Fibroblast of peridontal ligament (primary cell): ENCODE results near the gene FLT3LG.
A peak's percentile ranks its signal among the peaks of the same experiment; 100 is the strongest.

ENCODE experiments used
- DNase-seq: peaks from one replicate; pipeline ENCODE4 v3.0.0-alpha.2; 2010; ENCODE audit errors: extremely low read depth

The FLT3LG gene

GRCh38 chr19:49473868-49474541 lies at the start of gene FLT3LG:
Gene FLT3LG (plus strand): TSS chr19:49474215. CDS start chr19:49474640, 425 bp downstream.
- peak; percentile 76 for DNase-seq

GRCh38 chr19:49425178-49425577 lies 48.8 kb upstream of the FLT3LG start, which contains the start of gene GFY:
Gene GFY (plus strand): TSS chr19:49425388. CDS start chr19:49426431, 1,043 bp downstream.
- no peak for DNase-seq

DNA sequence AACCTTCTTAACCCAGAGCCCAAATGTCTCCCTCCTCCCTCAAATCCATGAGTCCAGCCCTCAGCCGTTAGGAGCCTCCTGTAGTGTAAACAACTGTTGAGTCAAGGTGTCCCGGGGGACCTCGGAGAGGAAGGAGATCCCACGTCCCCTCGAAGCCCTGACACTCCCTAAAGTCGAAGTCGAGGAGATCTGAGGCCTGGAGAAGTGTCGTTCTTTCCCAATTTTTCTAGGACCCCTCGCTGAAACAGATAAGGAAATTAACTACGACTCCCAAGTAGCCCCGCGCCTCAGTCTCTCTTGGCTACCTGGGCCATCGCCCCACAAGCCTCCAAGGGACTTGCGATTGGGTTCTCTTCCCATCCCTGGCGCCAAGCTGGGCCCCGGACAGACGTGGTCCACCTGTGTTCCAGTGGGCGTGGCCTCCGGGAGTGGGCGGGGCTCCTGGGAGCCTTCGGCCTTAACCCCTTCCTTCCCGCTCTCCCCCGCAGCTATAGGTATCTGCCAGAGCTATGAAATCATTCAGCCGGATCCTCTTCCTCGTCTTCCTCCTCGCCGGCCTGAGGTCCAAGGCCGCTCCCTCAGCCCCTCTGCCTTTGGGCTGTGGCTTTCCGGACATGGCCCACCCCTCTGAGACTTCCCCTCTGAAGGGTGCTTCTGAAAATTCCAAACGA lies 48.0 kb upstream of the FLT3LG start:
- no peak for DNase-seq

GRCh38 chr19:49427339-49427738 lies 46.7 kb upstream of the FLT3LG start:
- no peak for DNase-seq

DNA sequence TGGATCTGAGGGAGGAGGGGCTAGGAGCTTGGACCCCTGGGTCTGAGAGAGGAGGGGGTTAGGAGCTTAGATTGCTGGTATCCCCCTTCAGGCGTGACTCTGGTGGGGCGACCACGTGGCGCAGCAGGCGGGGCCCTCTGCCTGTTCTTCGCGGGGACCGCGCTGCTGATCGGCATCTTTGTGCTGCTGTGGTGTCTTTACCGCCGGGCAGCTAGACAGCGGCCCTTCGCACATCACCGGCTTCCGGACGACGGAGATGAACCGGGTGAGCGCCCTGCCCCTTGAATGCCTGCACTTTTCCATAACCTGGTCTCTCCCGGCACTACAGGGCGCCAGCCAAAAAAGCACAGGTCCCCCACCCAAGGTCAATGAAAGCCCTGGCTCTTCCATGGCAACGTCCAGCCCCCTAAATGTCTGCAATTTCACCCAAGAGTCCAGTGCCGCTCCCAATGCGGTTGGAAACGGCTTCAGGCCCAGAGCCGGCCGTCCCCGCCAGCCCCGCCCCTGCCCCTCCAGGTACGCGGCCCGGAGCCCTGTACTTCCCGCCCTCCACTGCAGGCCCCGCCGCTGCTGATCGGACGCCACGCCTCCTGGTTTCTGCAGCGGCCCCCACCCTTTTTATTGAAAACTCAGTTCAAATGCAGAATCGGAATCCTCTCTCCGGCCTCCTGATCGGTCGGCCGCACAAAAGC lies 46.0 kb upstream of the FLT3LG start:
- no peak for DNase-seq

DNA sequence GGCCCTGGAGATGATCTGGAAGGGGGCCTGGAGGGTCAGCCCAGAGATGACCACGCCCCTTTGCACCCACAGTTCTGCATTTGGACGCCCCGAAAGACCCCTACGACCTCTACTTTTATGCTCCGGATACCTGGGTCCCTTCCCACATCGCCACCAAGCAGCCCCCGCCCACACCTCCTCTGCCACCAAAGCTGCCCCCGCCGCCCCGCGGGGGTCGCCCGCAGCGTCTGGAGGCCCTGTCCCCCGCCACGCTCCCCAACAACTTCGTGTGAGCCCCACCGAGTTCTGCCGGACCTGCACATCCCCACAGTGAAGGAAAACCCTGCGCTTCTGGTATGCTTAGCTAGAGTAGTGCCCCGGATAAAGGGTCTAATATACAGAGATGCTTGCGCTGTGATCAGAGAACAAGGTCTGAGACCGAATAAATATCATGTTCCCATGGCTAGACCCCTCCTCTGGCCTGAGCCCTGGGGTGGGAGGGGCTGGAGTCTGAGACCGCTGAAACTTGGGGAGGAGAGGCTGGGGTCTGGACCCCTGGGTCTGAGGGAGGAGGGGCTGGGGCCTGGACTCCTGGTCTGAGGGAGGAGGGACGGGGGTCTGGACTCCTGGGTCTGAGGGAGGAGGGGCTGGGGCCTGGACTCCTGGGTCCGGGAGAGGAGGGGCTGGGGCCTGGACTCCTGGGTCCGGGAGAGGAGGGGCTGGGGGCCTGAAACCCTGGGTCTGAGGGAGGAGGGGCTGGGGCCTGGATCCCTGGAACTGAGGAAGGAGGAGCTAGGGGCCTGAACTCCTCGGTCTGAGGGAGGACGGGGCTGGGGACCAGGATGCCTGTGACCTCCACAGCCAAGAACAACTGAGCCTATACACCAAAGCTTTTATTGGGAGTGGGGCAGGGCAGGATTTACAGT lies 45.2 kb upstream of the FLT3LG start:
- no peak for DNase-seq

GRCh38 chr19:49430172-49430677 lies 43.8 kb upstream of the FLT3LG start:
- DNase-seq: no peak

DNA sequence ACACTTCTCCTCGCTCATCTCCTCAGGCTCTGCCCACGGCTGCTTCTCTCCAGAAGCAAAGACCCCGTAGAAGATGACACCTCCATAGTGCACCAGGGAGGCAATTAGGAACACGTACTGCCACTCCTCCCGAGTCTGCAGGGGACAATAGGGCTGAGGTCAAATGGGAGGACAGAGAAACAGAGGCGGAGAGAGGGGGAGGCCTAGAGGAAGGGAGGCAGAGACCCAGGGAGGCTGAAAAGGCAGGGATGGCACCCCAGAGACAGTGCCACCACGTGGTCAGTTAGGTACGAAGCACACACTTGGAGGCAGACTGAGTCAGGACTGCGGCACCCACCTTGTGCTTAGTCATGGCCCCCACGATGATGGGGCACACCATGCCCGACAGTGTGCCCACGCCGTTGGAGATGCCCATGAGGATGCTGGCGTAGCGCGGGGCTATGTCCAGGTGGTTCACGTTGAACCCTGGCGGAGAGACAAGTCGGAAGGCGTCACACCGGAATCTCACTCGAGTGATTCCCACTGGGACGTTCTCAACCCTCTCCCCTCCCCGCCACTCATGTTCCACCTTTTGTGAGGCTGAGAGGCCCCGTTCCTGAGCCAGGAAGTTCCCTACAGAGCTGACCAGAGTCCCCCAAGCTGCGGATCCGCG lies 43.2 kb upstream of the FLT3LG start:
- no peak for DNase-seq

DNA sequence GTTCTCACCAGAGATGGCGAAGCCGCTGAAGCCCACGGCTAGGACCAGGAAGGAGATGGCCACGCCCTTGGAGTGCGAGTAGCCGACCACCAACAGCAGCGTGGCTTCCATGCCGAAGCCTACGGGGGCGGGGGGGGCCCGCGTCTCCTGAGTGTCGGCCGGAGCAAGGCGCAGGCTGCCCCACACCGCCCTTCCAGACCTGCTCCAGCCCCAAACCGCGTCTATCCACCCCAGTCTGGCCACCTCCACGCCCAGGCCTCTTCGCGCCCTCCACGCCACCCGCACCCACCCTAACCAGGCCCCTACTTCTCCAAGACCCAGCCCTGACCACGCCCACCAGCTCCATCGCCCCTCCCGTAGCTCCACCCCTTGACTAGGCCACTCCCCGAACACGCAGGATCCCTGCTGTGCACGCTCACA lies 42.7 kb upstream of the FLT3LG start:
- no peak for DNase-seq

GRCh38 chr19:49432141-49433073 lies 41.6 kb upstream of the FLT3LG start:
- DNase-seq: no peak

- no peak for DNase-seq
Observed at GRCh38 chr19:49433240-49433901, 40.6 kb upstream of the FLT3LG start.

GRCh38 chr19:49434907-49435583 lies 39.0 kb upstream of the FLT3LG start:
- no peak for DNase-seq

GRCh38 chr19:49435670-49436069 lies 38.3 kb upstream of the FLT3LG start:
- DNase-seq: no peak

DNA sequence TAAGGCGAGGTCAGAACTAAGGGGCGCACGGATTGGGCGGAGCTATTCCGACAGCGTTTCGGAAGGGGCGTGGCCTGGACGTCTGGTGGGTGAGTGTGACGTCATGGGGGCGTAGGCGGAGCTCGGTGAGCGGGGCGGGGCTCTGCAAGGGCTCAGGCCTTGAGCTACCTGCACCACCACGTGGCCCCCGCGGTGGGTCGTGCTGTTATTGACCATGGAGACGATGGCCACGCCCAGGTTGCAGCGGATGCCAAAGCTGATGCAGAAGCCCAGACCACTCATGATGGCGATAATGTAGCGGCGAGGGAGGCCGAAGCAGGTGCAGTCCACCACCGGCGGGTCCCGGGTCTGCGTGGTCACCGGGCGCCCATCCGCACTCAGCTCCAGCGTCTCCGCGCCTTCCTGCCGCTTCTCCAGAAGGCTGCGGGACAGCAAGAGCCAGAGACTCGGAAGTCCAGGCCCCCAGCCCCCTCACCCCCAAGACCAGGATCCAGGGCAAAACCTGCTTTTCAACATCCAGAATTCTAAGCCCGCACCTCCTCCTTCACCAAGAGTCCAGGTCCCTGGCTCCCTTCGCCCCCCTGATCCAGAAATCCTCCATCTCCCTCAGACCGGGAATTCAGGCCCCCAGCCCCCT lies 37.5 kb upstream of the FLT3LG start:
- no peak for DNase-seq

DNA sequence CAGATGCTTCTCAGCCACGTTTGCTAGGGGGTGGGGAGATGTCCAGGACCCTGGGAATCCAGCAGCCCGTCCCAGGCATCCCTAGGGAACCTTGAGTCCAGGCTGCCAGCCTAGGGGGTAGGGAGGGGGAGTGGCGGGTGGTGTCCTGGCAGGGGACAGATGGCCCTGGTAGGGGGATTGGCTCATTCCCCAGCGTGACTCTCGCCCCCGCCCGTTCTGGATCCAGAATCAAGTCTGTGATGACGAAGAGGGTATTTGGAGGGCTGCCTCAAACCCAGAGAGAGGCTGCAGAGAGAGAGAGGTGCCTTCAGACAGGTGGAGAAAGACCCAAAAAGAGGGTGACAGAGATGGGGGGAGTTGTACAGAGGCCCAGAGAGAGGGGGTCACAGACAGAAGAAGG lies 36.8 kb upstream of the FLT3LG start:
- no peak for DNase-seq

DNA sequence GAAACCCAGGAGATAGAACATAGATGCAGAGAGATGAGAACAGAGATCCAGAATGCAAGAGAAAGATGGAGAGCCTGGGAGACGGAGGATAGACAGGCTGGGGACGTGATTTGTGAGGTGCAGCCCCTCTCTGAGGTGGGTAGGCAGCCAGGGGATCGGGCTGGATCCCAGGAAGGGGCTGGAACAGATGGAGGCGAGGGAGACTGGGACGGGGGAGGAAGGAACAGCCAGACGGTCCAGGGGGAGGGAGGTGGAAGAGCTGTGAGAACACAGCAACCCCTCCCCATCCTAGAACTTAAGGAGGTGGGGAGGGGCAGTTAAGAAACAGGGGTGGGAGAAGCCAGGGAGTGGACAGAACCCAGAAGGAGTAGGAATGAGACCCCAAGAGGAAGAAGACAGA lies 35.8 kb upstream of the FLT3LG start:
- DNase-seq: no peak

DNA sequence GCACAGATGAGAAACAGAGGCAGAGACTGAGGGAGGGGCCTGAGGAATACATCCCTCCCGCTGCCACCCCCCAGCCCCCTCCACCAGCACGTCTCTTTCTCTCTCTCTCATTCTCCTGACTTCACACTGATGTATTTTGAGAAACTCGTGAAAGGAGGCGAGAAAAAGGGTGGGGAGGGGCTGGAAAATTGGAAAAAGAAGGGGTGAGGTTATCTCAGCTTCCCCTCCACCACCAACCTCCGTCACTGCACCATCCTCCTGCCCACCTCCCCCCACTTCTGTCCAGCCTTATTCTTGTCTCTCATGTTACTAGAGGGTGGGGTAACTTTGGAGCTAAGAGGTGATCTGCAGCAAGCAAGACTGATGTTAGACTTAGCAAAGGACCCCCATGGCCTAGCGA lies 34.2 kb upstream of the FLT3LG start:
- DNase-seq: no peak

- DNase-seq: no peak
Observed at GRCh38 chr19:49440439-49441209, 33.4 kb upstream of the FLT3LG start.
